ENCODE measurements around the gene SMIM33.

- no peak for TF ChIP-seq POLR2A (IDR thresholded peaks at IDR 0.05)
- TF ChIP-seq, protein P1, sequence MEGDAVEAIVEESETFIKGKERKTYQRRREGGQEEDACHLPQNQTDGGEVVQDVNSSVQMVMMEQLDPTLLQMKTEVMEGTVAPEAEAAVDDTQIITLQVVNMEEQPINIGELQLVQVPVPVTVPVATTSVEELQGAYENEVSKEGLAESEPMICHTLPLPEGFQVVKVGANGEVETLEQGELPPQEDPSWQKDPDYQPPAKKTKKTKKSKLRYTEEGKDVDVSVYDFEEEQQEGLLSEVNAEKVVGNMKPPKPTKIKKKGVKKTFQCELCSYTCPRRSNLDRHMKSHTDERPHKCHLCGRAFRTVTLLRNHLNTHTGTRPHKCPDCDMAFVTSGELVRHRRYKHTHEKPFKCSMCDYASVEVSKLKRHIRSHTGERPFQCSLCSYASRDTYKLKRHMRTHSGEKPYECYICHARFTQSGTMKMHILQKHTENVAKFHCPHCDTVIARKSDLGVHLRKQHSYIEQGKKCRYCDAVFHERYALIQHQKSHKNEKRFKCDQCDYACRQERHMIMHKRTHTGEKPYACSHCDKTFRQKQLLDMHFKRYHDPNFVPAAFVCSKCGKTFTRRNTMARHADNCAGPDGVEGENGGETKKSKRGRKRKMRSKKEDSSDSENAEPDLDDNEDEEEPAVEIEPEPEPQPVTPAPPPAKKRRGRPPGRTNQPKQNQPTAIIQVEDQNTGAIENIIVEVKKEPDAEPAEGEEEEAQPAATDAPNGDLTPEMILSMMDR (IDR thresholded peaks at IDR 0.05) = no peak
These were observed 15.4 kb downstream of the SMIM33 start for GRCh38 chr5:139486201-139486600.
